ENCODE data around the gene CSPG4.
"Not testable (repeated sequence)": the region's sequence is repeated elsewhere in the genome, so short reads cannot be mapped to it uniquely, and the experiment has no call there.

DNA sequence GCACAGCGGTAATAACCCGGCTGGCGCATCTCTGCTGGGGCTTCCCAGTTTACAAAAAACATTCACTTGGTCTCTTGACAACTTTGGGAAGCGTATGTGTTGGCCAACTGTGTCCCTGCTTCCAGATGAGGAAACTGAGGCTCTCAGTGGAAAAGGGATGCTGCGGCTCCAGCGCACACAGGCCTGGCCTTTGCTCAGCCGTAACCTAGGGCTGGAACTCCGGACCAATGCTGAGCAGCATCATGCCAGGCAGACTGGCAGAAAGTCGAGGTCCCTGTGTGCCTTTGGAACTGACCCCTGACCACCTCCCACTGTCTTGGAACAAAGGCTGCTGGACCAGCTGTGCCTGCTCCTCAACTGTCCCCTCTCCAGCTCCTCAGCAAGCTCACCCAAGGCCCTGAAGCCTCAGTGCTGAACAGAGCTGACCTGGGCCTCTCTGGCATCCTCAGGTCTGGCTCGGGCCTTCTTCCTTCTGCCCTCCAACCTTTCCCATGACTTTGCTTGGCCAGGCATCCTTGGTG, 2.7 kb upstream of the CSPG4 start:
- TF ChIP-seq, protein P1, sequence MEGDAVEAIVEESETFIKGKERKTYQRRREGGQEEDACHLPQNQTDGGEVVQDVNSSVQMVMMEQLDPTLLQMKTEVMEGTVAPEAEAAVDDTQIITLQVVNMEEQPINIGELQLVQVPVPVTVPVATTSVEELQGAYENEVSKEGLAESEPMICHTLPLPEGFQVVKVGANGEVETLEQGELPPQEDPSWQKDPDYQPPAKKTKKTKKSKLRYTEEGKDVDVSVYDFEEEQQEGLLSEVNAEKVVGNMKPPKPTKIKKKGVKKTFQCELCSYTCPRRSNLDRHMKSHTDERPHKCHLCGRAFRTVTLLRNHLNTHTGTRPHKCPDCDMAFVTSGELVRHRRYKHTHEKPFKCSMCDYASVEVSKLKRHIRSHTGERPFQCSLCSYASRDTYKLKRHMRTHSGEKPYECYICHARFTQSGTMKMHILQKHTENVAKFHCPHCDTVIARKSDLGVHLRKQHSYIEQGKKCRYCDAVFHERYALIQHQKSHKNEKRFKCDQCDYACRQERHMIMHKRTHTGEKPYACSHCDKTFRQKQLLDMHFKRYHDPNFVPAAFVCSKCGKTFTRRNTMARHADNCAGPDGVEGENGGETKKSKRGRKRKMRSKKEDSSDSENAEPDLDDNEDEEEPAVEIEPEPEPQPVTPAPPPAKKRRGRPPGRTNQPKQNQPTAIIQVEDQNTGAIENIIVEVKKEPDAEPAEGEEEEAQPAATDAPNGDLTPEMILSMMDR (IDR thresholded peaks at IDR 0.05) = not testable (repeated sequence)
- TF ChIP-seq POLR2A (IDR thresholded peaks at IDR 0.05) = not testable (repeated sequence)

Measured in breast epithelium (tissue), 3 donors.